HG03354 (cell line): ENCODE results near the gene PIP5K1B.
A peak's percentile ranks its signal among the peaks of the same experiment; 100 is the strongest.

Experiments
- ATAC-seq: cut with Tn5 transposase; IDR thresholded peaks from one replicate; pipeline ENCODE4 v1.9.1; 2021; ENCODE audit warnings: mild to moderate bottlenecking; ENCODE audit not compliant: unreplicated experiment, poor library complexity, severe bottlenecking

The PIP5K1B gene

DNA sequence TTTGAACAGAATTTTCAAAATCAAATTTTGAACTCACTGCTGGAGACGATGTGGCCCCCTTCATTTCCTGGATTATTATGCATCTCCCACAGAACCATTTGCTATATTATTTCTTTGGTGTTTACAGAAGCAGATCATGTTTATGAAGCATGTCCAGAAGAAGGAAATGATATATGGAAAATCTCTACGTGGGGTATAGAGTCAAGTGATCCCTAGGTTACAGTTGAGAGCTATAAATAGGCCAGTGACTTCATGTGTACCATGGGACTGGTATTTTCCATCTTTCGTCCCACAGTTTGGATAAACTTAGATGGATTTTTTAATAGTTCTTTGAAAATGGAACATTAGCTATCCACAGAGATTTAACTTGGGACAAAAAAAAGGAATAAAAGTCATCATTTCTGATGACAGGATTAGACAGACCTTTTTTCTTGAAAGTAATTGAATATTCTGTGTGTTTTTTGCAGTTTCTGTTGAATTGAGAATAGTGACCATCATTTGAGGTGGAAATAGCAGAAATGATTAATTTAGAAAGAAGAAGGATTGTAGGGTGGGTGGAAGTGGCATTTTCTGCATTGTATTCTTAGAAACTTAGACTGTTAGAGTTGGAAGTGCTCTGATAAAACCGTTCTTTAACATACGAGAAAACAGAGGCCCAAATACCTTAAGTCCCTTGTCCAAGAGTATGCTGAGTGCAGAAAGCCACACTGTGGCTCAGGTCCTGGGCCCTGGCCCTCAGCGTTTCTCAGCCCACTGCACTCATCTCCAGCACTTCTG lies 136.4 kb downstream of the PIP5K1B start:
- no peak for ATAC-seq

DNA sequence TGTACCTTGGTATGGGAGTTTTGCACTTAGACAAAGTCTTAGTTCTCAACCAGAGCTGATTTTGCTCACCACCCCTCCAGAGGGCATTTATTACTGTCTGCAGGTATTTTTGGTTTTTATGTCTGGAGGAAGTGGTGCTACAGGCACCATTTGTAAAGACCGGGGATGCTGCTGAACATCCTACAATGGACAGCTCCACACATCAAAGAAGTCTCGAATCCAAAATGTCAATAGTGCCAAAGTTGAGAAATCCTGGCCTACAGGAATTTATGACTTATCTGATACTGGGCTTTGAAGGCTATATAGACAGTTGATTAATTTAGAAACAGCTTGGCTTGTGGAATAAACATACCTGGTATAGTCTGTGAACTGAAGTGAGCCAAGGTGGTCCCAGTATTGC lies 137.5 kb downstream of the PIP5K1B start:
- ATAC-seq, result no peak

DNA sequence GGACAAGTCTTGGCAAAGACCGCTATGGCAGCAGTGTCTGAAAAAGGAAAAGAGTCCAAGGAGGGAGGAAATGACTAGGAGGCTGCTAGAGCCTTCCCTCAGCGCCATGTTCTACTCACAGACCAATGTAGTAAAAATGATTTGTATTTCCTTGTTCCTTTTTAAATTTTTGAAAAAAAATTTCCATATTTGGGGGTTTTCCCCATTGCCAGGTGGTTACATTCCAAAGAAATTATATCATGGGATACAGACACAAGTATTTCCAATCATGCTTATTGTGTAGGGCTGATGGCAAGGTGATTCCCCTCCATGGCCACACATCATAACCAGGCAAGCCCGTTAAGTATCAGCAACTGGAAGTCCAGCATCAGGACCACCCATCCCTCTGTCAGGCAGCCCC lies 138.2 kb downstream of the PIP5K1B start:
- no peak for ATAC-seq

DNA sequence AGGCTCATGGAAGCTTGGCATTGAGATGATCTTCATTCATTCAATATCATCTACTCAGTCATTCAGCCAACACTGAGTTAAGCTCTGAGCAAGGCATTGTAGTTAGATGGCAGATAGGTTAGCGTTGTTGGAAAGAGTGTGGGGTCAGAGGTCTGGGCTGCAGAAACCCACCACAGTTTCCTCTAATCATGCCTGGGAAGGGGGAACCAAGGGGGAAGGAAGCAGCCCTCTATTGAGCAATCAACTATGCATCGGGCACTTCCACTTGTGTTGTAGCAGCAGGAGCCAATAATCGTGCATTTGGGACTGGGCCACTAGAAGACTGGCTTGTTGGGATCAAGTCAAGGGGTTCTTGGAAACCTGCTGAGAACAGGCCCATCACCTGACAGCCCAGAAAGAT lies 139.1 kb downstream of the PIP5K1B start:
- ATAC-seq, result no peak

DNA sequence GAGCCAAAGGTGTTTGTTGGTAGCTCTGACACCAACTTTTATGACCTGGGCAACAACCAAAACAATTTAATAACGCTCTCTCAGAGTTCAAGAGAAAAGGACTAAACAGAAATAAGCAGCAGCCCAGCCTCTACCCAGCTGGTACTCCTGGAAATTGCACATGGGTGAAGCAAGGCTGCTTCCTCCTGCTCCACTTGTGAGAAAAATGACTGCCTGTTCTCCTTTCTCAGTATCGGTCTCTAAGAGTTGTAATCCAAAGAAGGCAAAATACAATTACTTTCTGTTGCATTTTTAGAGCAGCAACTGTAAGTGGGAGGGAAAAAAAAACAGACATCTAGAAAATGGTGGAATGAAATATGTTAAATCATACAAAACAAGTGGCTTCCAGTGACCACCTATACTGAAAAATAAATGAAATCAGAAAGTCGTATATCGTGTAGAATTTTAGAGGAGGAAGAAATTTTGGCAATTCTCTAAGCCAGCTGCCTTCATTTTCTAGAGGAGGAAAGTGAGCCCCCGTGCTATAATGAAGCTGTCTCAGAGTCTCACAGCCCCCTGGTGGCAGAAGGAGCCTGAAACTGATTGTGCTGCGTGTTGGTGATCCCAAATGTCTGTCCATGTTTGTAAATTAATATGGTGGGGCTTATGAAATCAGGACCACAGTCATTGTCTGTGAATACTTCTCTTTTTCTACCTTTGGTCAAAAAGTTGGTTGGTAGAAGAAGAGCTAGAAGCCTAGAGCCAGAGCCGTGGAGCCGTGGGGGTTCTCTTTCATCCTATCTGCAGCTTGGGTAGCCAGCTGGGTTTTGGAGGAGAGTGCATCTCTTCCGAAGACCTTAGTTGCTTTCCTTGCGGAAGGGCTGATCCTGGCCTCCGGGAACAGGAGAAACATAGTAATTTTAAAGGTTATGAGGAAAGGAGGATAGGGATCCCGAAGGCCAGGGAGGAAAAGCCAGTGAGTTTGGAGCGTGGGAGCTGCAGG lies 139.9 kb downstream of the PIP5K1B start:
- peak; percentile 77 for ATAC-seq

DNA sequence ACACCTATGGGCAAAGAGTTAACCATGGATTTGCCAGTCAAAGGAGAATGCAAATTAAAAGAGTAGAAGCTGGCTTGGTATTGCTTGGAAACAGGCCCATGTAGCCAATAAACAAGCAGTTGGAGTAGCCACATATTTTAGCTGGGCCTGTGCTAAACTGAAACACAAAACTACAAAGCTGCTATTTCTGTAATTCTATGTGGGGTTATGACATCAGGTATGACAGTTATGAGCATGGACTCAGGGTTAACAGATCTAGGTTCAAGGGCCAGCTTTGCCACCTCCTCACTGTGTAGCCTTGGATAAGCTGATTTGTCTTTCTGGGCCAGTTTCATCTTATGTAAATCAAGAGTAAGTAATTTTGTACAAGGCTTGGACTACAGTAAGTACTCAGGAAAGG lies 142.7 kb downstream of the PIP5K1B start:
- no peak for ATAC-seq

DNA sequence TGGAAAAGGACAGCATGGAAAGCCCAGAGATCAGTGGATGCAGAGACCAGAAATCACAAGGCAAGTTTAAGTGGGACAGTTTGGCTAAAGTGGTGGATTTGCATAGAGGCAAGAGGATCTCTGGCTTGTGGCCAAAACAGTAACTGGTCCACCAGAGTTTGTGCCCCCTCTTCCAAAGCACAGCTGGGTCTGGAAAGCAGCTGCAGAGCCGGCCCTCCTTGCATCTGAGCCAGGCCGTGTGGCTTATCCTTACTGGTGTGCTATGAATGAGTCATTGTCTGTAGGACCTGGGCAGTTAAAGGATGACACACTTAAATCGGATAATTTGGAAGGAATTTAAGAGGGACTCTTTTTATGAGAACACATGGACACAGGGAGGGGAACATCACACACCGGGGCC lies 146.6 kb downstream of the PIP5K1B start:
- ATAC-seq, result no peak

DNA sequence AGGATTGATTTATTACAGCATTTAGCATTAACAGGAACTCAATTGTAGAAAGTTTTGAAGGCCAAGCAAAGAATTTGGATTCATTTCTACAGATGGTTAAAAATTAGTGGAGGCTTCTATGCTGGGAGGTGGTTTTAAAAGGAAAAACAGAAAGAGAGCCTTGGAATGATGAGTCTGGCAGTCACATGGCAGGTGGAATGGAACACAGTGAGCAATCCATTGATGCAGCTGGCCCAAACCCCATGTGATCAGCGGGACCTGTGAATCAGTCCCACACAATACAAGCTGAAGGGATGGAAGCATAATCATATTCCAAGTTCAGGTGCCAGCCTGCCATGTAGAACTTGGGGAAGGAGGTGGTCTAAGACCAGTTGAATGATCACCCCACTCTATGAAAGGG lies 147.9 kb downstream of the PIP5K1B start:
- no peak for ATAC-seq

DNA sequence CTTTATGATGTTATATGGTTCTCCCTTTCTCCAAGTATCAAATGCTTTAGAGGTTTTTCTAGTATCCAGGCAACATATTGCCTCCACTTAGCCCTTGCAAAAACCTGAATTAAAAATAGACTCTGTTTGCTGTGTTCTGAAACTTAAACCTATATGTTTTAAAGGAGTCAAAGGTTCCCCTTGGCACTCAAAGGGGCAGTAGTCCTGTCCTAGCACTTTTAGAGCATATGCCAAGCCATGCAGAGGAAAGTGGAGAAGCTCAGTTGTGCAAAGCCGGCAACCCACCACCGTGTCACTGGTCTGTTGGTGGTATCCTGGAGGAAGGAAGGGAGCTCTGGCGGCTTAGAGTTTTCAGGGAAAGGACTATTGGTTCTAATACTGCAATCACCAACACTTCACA lies 154.3 kb downstream of the PIP5K1B start:
- ATAC-seq, result no peak

DNA sequence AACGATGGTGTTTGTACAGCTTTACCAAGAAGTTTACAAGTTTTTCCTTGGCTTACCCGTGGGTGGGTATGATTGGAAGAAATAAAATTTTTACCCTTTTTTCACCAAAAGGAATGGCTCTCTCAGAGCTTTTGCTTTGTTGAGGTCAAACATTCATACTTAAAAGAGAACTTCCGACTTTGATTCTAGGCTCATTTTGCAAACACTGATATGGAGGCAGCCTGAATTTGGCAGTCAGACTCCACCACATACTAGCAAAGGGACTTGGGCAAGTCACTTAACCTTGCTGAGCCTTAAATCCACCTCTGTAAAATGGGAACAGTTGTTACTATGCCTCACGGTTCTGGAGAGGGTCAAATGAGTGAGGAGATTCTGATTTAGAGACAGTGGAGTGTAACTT lies 155.4 kb downstream of the PIP5K1B start:
- no peak for ATAC-seq

DNA sequence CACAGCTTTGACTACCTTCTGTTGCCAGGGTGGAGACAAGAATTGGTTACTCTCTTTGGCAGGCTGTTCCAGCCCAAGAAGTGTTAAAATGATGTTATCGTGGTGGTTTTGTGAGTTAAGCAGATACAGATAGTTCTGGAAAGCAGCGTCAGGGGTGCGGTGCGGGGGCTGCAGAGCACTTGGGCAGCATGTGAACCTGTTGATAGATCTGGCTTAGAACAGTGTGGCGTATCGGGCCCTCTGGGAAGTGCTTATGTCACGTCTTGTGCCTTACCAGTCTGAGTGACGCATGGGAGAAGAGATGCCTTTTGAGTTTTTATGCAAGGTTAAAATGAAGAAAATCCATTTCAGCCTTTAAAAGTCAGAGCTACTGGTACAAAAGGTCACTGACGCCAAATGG lies 156.4 kb downstream of the PIP5K1B start:
- ATAC-seq, result no peak

DNA sequence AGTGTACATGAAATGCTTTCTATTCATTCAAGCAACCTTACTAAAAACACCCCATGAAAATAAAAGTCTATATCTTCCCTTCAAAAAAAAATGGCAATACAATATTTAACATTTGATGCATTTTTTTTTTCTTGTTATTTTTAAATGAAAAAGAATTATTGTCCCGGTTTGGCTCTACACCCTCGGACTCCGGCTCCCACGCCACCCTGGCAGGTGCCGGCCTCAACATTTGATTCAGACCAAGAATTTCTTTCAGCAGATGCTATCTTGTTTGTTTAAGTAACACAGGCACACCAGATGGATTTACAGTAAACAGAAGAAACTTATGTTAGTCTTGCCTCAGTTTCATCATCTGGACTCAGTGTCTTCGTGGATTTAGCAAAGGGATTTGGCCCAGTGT lies 162.0 kb downstream of the PIP5K1B start:
- no peak for ATAC-seq

DNA sequence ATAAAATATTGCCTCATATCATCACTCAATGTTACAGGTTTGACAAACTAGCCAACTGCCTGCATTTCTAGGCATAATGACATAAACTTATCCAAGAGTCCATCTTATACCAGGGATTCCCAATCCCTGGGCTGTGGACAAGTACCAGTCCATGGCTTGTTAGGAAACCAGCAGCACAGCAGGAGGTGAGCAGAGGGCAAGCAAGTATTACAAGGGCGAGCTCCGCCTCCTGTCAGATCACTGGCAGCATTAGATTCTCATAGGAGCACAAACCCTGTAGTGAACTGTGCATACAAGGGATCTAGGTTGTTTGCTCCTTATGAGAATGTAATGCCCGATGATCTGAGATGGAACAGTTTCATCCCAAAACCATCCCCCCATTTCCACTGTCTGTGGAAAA lies 164.0 kb downstream of the PIP5K1B start:
- no peak for ATAC-seq

DNA sequence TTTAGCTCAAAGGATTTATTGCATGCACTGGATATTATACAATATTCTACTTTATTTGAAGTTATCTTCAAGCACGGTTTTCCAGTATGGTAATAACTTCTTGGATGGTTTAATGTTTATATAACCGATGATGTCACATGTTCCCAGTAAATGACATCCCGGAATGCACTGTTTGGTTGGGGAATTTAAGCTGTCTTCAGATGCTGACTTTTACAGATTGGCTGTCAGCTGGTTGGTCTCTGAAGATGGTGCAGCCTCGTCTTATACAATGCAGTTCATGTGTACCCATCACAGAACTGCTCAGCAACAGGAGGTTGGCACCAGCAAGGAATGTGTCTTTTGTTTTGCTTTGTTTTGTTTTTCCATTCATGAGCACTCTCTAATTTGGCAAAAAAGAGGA lies 165.0 kb downstream of the PIP5K1B start:
- no peak for ATAC-seq

DNA sequence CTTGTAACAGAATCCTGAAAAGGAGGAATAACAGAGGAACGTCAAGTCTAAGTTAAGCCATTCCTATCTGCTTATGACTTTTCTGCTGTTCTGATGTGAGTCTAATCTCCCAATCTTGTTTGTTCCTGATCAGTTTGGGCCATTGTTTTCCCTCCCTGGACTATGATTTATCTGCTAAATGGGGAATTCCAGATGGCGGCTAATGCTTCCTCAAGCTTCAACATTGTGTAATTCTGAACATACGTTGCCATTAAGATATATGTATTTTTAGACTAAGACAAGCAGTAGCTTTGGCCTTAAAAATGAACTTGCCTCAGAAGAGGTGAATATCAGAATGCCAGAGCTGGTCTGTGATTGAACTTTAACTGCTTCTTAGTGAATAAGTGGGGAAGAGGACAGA lies 166.2 kb downstream of the PIP5K1B start:
- ATAC-seq, result no peak

DNA sequence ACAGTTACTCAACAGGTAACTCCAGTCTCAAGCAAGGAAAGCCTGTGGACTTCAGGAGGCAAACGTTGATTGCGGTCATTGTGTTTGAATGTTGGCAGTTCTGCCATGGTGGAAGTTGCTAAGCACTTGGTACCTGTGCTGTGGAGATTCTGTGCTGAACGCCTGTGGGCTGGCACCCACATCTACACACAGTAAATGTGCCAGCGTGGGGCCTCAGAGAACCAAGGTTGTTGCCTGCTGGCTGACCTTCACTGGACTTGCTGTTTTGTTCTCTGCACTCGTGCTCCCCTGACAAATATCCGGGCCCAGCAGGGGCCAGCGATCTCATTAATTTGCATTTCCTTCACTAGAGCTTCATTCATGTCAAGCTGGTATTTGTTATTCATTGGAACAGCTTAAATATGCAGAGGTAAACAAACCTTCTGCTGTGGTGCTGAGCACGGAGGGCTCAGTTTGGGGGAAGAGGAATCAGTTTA lies 167.0 kb downstream of the PIP5K1B start:
- ATAC-seq, result no peak

DNA sequence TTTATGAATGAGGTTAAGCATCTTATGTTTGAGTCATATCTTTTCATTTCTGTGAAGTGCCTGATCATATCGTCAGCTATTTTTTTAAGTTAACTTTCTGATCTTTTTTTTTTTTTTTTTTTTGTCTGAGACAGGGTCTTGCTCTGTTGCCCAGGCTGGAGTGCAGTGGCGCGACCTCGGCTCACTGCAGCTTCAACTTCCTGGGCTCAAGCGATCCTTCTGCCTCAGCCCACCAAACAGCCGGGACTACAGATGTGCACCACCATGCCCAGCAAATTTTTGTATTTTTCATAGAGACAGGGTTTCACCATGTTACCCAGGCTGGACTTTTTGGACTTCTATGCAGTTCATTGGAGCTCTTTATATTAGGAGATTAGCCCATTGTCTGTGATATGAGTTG lies 168.1 kb downstream of the PIP5K1B start:
- no peak for ATAC-seq

DNA sequence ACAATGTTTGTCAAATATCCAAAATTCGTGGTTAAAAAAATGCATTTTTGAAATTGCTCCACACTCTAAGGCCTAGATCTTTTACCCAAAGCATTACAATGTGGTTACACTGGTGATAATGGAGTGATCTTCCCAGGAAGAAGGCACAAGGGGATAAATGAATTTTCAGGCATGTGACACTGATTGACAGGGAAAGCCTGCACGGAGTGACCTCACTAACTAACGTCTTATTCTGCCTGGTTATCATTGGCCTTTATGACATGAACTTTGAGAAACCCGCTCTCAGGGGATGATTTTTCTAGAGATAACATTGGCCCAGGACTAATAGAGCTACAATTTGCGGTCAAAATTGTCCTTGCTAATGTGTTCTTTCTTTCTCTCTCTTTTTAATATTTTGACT lies 171.2 kb downstream of the PIP5K1B start:
- ATAC-seq, result no peak

DNA sequence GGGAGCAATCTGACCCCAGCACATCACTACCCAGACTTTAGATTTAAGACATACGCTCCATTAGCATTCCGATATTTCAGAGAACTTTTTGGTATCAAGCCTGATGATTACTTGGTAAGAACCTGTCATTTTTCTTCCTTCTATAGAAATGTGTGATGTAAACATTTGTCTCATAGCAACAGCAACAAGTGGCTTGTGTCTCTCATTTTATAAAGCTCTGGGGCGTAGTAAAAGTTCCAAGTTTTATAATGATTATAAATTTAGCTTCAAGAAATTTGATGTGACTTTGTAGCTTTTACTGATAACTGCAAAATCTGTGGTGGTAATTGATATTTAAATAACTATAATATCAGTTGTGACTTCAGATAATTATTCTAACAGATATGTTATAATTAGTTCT lies 171.6 kb downstream of the PIP5K1B start:
- no peak for ATAC-seq

DNA sequence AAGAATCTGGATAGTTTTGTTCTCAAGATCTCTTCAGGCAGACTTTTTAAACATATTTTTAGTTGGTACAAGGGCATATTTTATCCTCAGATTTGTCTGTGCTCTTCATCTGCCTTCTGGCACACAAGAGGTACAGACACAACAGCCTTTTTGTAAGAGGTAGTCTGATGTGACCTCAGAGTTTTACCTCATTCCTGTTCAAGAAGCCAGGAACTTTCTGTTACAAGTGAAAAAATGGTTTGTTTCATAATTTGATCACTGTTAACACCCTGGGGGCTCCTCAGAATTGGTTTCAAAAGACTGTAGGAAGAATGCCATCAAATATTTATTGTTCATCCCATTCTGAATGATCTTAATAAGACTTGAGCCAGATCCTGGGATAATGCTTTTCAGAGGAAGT lies 172.2 kb downstream of the PIP5K1B start:
- no peak for ATAC-seq

DNA sequence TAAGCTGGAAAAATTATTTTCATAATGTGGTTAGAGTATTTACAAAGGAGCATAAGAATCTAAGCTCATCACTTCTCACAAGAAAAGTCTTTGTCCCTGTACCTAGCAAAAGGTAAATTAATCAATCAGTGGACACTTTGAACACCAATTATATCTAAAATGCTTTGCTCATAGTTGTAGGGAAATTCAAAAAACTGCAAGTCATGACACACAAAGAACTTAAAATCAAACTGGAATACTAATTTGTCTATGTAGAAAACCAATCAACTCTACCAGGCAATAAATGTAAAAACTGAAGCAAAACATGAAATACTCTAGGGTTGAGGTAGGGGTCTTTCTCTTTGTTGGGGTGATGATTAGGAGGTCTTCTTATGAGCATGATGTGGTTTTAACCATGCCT lies 173.4 kb downstream of the PIP5K1B start:
- no peak for ATAC-seq
